NB4 (cell line): ENCODE measurements around the gene IMPACT.

Source experiments
- DNase-seq: peaks from one replicate; pipeline ENCODE4 v3.0.0; 2010; ENCODE audit warnings: low read depth
- H3K4me3 ChIP-seq: one replicate; pipeline ENCODE4 v1.5.1; 2011; ENCODE audit warnings: mild to moderate bottlenecking, low read depth, low read length, moderate library complexity
- CTCF ChIP-seq: IDR thresholded peaks from one replicate; pipeline ENCODE4 v1.5.1; 2012; ENCODE audit warnings: low read depth, low read length
- MAX ChIP-seq: IDR thresholded peaks from 2 replicates; pipeline ENCODE4 v1.6.1; 2011; ENCODE audit warnings: low read depth, low read length
- MYC ChIP-seq: IDR thresholded peaks from 2 replicates; pipeline ENCODE4 v1.6.1; 2011; ENCODE audit warnings: low read depth, low read length
- POLR2A ChIP-seq: IDR thresholded peaks from 2 replicates; pipeline ENCODE4 v1.6.1; 2011; ENCODE audit warnings: mild to moderate bottlenecking; ENCODE audit not compliant: insufficient read length; ENCODE audit errors: extremely low read depth

IMPACT gene

GRCh38 chr18:24486684-24487083 lies 60.2 kb downstream of the IMPACT start:
- TF ChIP-seq MYC (no peak), CTCF (no peak), POLR2A (no peak), MAX (no peak)
- DNase-seq: no peak
- H3K4me3 ChIP-seq: no peak overlapping the region

GRCh38 chr18:24488824-24489493 lies 62.5 kb downstream of the IMPACT start:
- H3K4me3 ChIP-seq: no peak overlapping the region
- peak; percentile 51 for DNase-seq
- TF ChIP-seq MAX: no peak
- TF ChIP-seq CTCF: peak; percentile 53

GRCh38 chr18:24490539-24490938 lies 64.1 kb downstream of the IMPACT start:
- DNase-seq: no peak
- TF ChIP-seq POLR2A (no peak), MYC (no peak), CTCF (no peak), MAX (no peak)
- H3K4me3 ChIP-seq: no peak overlapping the region

- TF ChIP-seq CTCF (no peak), MYC (no peak), POLR2A (no peak), MAX (no peak)
- no peak for DNase-seq
- H3K4me3 ChIP-seq: no peak overlapping the region
Measured at GRCh38 chr18:24491927-24492834, 65.7 kb downstream of the IMPACT start.

GRCh38 chr18:24494586-24494985 lies 68.1 kb downstream of the IMPACT start:
- no peak overlapping the region for H3K4me3 ChIP-seq
- no peak for DNase-seq
- no peak for TF ChIP-seq MAX
- TF ChIP-seq POLR2A: no peak
- TF ChIP-seq MYC: no peak
- no peak for TF ChIP-seq CTCF
